ENCODE measurements around the gene SLC25A11.
"Not testable (repeated sequence)": the region's sequence is repeated elsewhere in the genome, so short reads cannot be mapped to it uniquely, and the experiment has no call there.

SLC25A11 gene

GRCh38 chr17:4919511-4920047 lies 20.3 kb downstream of the SLC25A11 start:
- DNase-seq (ENCODE audit: low read depth), result no peak

GRCh38 chr17:4914551-4914950 lies 25.3 kb downstream of the SLC25A11 start:
- not testable (repeated sequence) for DNase-seq (ENCODE audit: low read depth)

- no peak for DNase-seq (ENCODE audit: low read depth)
Observed at GRCh38 chr17:4913994-4914393, 25.9 kb downstream of the SLC25A11 start.

- DNase-seq (ENCODE audit: low read depth), result peak; percentile 55
Observed at GRCh38 chr17:4908711-4909496, 30.9 kb downstream of the SLC25A11 start.

GRCh38 chr17:4908301-4908700 lies 31.5 kb downstream of the SLC25A11 start:
- DNase-seq (ENCODE audit: low read depth), result no peak

GRCh38 chr17:4906642-4907041 lies 33.2 kb downstream of the SLC25A11 start:
- DNase-seq (ENCODE audit: low read depth), result not testable (repeated sequence)

GRCh38 chr17:4903051-4903818 lies 36.6 kb downstream of the SLC25A11 start, which contains the start of gene CHRNE:
CHRNE (minus strand) TSS chr17:4903098; CDS start chr17:4903063, 35 bp downstream.
- peak; percentile 60 for DNase-seq (ENCODE audit: low read depth)

GRCh38 chr17:4902540-4902939 lies 37.3 kb downstream of the SLC25A11 start:
- no peak for DNase-seq (ENCODE audit: low read depth)

- no peak for DNase-seq (ENCODE audit: low read depth)
Observed at GRCh38 chr17:4901648-4902344, 38.0 kb downstream of the SLC25A11 start.

GRCh38 chr17:4901108-4901647 lies 38.7 kb downstream of the SLC25A11 start:
- DNase-seq (ENCODE audit: low read depth), result no peak

- peak; percentile 30 for DNase-seq (ENCODE audit: low read depth)
Observed at GRCh38 chr17:4900231-4901107, 39.4 kb downstream of the SLC25A11 start.

- peak; percentile 87 for DNase-seq (ENCODE audit: low read depth)
Observed at GRCh38 chr17:4899341-4900230, 40.3 kb downstream of the SLC25A11 start, which contains the start of gene C17orf107. C17orf107 (plus strand) TSS chr17:4899536; CDS start chr17:4899763, 227 bp downstream.

GRCh38 chr17:4898927-4899326 lies 40.9 kb downstream of the SLC25A11 start:
- DNase-seq (ENCODE audit: low read depth), result no peak

GRCh38 chr17:4898351-4898750 lies 41.5 kb downstream of the SLC25A11 start:
- DNase-seq (ENCODE audit: low read depth), result no peak

GRCh38 chr17:4897785-4898184 lies 42.1 kb downstream of the SLC25A11 start:
- DNase-seq (ENCODE audit: low read depth), result no peak

GRCh38 chr17:4897198-4897687 lies 42.6 kb downstream of the SLC25A11 start:
- no peak for DNase-seq (ENCODE audit: low read depth)

- DNase-seq (ENCODE audit: low read depth), result no peak
Observed at GRCh38 chr17:4896332-4897197, 43.3 kb downstream of the SLC25A11 start.

GRCh38 chr17:4895657-4896331 lies 44.1 kb downstream of the SLC25A11 start:
- no peak for DNase-seq (ENCODE audit: low read depth)
